Stimulated activated CD4-positive, alpha-beta T cell treated with anti-CD3 and anti-CD28 coated beads, Interleukin-4, amount 100 ng/mL, for 24 hours (primary cell): Measurements from ENCODE around the gene COL5A2.

Source experiments
- DNase-seq: peaks from one replicate; pipeline ENCODE4 v3.0.0-alpha.2; 2020

Gene COL5A2

GRCh38 chr2:188984680-188985079, 194.9 kb downstream of the COL5A2 start:
- DNase-seq, result no peak

- DNase-seq, result no peak
These were observed 195.5 kb downstream of the COL5A2 start for GRCh38 chr2:188984065-188984491.

- no peak for DNase-seq
These were observed 196.0 kb downstream of the COL5A2 start for GRCh38 chr2:188983427-188984064.
